ENCODE results near the gene PLSCR4. TPM values are rescaled to one million over a fixed set of nuclear protein-coding genes. Genes with fewer than 3 reads are reported as not detected.

The PLSCR4 gene
- total RNA-seq, 2 experiments from 2014 or later, result not detected

DNA sequence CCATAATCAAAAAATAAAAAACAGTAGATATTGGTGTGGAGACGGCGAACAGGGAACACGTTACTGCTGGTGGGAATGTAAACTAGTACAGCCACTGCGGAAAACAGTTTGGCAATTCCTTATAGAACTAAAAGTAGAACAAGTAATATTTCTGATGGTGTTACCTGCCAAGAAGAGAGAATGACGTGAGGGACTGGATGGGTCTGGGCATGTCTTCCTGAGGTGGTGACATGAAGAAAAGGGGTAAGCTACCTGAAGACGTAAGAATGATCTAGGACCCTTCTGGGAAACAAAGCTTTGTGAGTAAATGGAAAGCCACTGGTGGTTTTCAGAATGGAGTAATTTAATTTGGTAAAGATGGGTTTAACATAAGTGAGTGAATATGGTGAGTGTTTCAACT lies 70.5 kb downstream of the PLSCR4 start:
- Histone ChIP-seq H3K27ac (ENCODE audit: low read depth, low read length, poor library complexity, severe bottlenecking) (no peak overlapping the region), H3K9me3 (ENCODE audit: low read length) (no peaks in the 10 kb centered on the region), H3K9me2 (ENCODE audit: insufficient read depth, low read length) (no peaks in the 10 kb centered on the region), H3K4me1 (ENCODE audit: insufficient read depth, low read length, poor library complexity, severe bottlenecking) (no peaks in the 10 kb centered on the region), H3K4me3 (ENCODE audit: low read depth, low read length, poor library complexity, severe bottlenecking) (no peak overlapping the region), H3K79me2 (ENCODE audit: insufficient read depth, low read depth, low read length) (no peaks in the 10 kb centered on the region), H3K36me3 (ENCODE audit: insufficient read depth, low read length) (no peaks in the 10 kb centered on the region), H4K20me1 (ENCODE audit: insufficient read depth, low read length) (no peaks in the 10 kb centered on the region), H2AFZ (ENCODE audit: low read length) (no peak overlapping the region), H3K4me2 (ENCODE audit: low read length) (no peak overlapping the region)
- no peak for TF ChIP-seq EZH2phosphoT487 (IDR thresholded peaks at IDR 0.05; ENCODE audit: borderline replicate concordance, low read depth, low read length)
- TF ChIP-seq, protein P1, sequence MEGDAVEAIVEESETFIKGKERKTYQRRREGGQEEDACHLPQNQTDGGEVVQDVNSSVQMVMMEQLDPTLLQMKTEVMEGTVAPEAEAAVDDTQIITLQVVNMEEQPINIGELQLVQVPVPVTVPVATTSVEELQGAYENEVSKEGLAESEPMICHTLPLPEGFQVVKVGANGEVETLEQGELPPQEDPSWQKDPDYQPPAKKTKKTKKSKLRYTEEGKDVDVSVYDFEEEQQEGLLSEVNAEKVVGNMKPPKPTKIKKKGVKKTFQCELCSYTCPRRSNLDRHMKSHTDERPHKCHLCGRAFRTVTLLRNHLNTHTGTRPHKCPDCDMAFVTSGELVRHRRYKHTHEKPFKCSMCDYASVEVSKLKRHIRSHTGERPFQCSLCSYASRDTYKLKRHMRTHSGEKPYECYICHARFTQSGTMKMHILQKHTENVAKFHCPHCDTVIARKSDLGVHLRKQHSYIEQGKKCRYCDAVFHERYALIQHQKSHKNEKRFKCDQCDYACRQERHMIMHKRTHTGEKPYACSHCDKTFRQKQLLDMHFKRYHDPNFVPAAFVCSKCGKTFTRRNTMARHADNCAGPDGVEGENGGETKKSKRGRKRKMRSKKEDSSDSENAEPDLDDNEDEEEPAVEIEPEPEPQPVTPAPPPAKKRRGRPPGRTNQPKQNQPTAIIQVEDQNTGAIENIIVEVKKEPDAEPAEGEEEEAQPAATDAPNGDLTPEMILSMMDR (conservative IDR thresholded peaks at IDR 0.05; ENCODE audit: low read length), result no peak
- no peak for DNase-seq (ENCODE audit: low spot score)
- ChIA-PET POLR2A (no interaction called here), CTCF (ENCODE audit: unreplicated experiment) (no interaction called here)
- intact Hi-C loops (cut with micrococcal nuclease; ENCODE audit: unreplicated experiment), result loop anchor here (10.0 kb wide), 1 partner anchor 116 kb away; no protein-coding TSS in a partner anchor
- no TSS peak for BruUV-seq (replicated peaks)

DNA sequence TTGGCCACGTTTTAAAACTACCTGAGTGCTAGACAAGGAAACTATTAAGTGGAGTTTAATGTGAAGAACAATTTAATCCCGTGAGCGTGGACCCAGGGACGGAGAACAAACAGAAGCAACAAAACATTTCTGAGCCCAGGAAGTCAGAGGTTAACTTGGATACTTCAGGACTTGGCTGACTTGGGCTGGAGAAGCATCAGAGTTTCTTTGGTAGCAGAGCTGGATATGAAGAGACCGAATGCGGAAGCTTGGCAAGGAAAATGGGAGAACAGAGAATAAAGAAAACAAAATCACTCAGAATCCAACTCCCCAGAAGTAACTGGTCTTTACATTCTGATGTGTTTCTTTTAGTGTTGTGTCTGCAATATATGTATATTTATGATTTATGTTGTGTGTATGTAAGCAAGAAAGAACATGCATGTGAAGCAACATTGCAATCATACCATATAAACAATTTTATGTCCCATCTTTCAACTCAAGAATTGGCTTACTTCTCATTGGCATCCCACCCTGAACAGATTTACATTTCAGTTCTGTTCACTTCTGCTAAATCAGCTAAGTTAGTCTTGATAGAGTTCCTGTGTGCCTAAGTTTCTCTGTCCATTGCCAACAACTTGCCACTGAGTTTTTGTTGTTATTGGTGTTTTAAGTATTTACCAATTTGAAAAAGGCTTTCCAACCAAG lies 72.8 kb downstream of the PLSCR4 start:
- Histone ChIP-seq H3K27ac (ENCODE audit: low read depth, low read length, poor library complexity, severe bottlenecking) (no peak overlapping the region), H3K79me2 (ENCODE audit: insufficient read depth, low read depth, low read length) (no peaks in the 10 kb centered on the region), H3K36me3 (ENCODE audit: insufficient read depth, low read length) (no peaks in the 10 kb centered on the region), H4K20me1 (ENCODE audit: insufficient read depth, low read length) (no peaks in the 10 kb centered on the region), H3K9me2 (ENCODE audit: insufficient read depth, low read length) (no peaks in the 10 kb centered on the region), H3K4me3 (ENCODE audit: low read depth, low read length, poor library complexity, severe bottlenecking) (no peak overlapping the region), H2AFZ (ENCODE audit: low read length) (no peak overlapping the region), H3K4me2 (ENCODE audit: low read length) (no peak overlapping the region), H3K9me3 (ENCODE audit: low read length) (no peaks in the 10 kb centered on the region), H3K4me1 (ENCODE audit: insufficient read depth, low read length, poor library complexity, severe bottlenecking) (no peaks in the 10 kb centered on the region)
- POLR2A ChIA-PET, result no interaction called here
- CTCF ChIA-PET (ENCODE audit: unreplicated experiment), result no interaction called here
- DNase-seq (ENCODE audit: low spot score), result no peak
- TF ChIP-seq, protein P1 (conservative IDR thresholded peaks at IDR 0.05; ENCODE audit: low read length), result no peak
- no peak for TF ChIP-seq EZH2phosphoT487 (IDR thresholded peaks at IDR 0.05; ENCODE audit: borderline replicate concordance, low read depth, low read length)
- BruUV-seq (replicated peaks), result no TSS peak
- intact Hi-C loops (cut with micrococcal nuclease; ENCODE audit: unreplicated experiment), result no loop called here

DNA sequence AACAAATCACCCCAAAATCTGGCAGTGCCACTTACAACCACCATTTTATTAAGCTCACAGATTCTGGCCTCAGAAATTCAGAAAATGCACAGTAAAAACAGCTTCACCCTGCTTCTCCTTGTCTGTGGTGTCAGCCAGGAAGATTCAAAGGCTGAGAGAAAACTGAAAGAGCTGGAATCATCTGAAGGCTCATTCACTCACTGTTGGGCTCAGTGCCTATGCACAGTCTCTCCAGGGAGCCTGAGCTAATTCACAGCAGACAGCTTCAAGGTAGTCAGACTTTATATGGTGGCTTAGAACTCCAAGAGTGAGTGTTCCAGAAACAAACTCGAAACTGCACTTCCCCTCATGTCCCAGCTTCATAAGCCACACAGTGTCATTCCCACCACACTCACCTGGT lies 73.4 kb downstream of the PLSCR4 start:
- ChIA-PET CTCF (ENCODE audit: unreplicated experiment) (no interaction called here), POLR2A (no interaction called here)
- intact Hi-C loops (cut with micrococcal nuclease; ENCODE audit: unreplicated experiment), result no loop called here
- no peak overlapping the region for H2AFZ ChIP-seq (ENCODE audit: low read length)
- H3K4me2 ChIP-seq (ENCODE audit: low read length), result no peak overlapping the region
- H3K27ac ChIP-seq (ENCODE audit: low read depth, low read length, poor library complexity, severe bottlenecking), result no peak overlapping the region
- no peaks in the 10 kb centered on the region for H3K9me2 ChIP-seq (ENCODE audit: insufficient read depth, low read length)
- H3K36me3 ChIP-seq (ENCODE audit: insufficient read depth, low read length), result no peaks in the 10 kb centered on the region
- no peaks in the 10 kb centered on the region for H3K79me2 ChIP-seq (ENCODE audit: insufficient read depth, low read depth, low read length)
- H3K4me1 ChIP-seq (ENCODE audit: insufficient read depth, low read length, poor library complexity, severe bottlenecking), result no peaks in the 10 kb centered on the region
- H3K9me3 ChIP-seq (ENCODE audit: low read length), result no peaks in the 10 kb centered on the region
- no TSS peak for BruUV-seq (replicated peaks)
- no peak for DNase-seq (ENCODE audit: low spot score)
- no peaks in the 10 kb centered on the region for H4K20me1 ChIP-seq (ENCODE audit: insufficient read depth, low read length)
- no peak overlapping the region for H3K4me3 ChIP-seq (ENCODE audit: low read depth, low read length, poor library complexity, severe bottlenecking)
- TF ChIP-seq, protein P1 (conservative IDR thresholded peaks at IDR 0.05; ENCODE audit: low read length), result no peak
- TF ChIP-seq EZH2phosphoT487 (IDR thresholded peaks at IDR 0.05; ENCODE audit: borderline replicate concordance, low read depth, low read length), result no peak

Data from OCI-LY7 (cell line).